Muscle of arm (tissue), 12 donors: ENCODE measurements around the gene STX18. TPM values are rescaled to one million over a fixed set of nuclear protein-coding genes. Genes with fewer than 3 reads are reported as not detected.

ENCODE experiments used
- DNase-seq: peaks from one replicate; pipeline ENCODE4 v3.0.0-alpha.2; 2013
- polyA plus RNA-seq, 12 donors: library from polyadenylated mRNA; unstranded; fragments of 120-200 nt; gene quantifications; one replicate each; pipeline ENCODE4 v1.2.1, GENCODE V29; 2013; ENCODE audit not compliant: insufficient read length in 12 of 12

STX18 gene
- polyA plus RNA-seq, 12 donors = 25.3 to 54.9 (median 32.5) TPM; not detected in 1

DNA sequence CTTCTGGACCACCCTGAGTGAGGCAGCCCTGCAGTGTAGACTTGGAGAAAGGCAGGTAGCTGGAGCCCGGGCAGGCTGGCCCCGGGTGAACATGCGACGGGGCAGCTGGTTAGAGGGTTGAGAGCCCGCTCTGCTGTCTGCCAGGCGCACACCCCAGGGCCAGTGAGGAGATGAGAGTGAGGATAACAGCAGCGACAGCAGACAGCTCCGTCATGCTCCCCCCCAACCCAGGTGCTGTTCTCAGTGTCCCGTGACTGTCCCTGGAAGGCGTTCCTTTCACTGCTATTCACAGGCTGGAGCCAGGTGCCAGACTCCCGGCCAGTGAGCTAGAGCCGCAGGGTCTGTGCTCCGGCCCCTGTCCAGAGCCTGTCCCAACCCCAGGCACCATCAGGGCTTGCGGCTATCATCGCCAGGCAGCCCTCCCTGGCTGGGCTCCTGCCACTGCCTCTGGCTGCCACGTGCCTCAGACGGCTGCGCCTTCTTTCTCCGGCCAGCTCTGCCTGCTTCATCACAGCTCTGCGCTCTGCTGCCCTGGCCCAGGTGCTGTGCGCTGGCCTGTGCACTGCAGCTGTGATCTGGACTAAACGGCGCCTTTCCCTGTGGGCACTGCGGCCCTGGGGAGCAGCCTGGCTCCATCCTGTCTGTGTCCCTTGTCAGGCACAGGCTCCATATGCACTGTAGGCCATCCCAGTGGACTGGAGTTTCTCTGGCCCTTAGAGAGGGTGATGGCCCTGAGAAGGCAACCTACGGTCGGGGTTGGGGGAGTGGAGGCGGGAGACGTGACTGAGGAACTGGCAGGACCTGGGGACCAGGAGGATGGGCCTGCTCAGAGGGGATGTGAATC is 135.2 kb downstream of the STX18 start:
- no peak for DNase-seq

DNA sequence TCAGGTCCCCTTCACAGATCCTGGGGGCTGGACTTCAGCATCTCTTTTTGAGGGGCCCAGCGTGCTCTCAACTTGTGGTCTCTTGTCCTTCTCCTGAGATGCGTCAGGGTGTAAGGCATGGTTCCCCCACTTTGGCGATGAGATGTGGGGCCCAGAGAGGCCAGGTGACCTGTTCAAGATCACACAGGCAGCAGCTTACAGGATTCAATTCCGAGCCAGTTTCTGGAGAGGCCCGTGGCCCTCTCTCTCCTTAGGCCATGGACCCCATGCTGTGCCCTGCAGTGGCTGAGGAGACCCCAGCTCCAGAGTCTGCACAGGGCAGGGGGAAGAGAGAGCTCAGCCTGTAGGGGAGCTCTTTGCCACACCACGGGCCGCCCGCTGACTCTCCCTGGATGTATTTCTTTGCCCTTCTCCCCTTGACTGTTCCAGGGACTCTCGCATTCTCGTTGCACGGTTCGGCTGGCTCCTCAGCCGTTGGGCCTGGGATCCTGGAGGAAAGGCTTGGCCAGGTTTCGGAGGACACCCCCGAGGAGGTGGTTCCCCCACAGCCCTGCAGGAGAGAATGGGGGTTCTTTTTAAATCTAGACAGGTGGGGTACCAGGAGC is 136.4 kb downstream of the STX18 start:
- no peak for DNase-seq

DNA sequence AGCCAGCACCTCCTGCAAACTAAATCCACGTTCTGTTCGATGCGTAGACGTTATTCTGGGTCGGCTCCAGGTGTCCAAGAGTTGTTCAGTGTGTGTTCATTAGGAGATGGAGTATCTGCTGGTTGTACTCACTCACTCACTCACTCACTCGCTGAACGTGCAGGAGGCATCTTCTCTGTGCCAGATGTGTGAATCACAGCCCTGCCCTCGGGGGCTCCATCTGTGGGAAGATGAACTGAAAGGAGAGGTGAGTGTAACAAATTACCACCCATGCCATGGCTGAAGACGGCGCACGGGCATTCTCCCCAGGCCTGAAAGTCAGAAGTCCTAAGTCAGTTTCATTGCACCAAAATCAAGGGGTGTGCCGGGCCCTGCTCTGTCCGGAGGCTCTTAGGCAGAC is 138.9 kb downstream of the STX18 start:
- DNase-seq = no peak

DNA sequence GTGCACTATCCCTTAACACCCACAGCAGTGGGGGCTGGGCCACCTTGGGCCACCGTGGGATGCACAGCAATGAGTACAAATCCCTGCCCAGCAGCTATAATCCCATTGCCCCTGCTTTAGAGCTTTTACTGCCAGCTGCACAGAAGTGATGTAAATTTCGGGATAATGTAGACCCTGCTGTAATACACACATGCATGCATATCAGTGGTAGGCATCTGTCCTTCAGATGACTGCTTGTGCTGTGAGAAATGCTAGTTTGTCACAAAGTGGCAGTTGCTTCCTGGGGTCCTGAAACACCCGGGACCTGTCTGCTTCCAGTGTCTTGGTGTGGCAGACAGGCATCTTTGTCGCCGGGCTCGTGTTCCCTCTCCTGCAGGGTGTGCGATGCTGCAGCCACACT is 140.8 kb downstream of the STX18 start:
- no peak for DNase-seq

DNA sequence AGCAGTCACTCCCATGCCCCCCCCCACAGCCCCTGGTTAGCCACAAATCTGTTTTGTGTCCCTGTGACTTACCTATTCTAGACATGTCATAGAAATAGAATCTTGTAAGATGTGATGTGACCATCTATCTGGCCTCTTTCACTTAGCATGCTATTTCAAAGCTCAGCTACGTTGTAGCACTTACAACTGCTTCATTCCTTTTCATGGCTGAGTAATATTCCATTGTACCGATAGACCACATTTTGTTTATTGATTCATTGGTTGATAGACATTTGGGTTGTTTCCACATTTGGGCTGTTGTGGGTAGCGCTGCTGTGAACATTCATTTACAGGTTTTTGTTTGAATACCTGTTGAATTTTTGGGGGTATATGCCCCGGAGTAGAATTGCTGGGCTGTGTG is 143.4 kb downstream of the STX18 start:
- DNase-seq = no peak

DNA sequence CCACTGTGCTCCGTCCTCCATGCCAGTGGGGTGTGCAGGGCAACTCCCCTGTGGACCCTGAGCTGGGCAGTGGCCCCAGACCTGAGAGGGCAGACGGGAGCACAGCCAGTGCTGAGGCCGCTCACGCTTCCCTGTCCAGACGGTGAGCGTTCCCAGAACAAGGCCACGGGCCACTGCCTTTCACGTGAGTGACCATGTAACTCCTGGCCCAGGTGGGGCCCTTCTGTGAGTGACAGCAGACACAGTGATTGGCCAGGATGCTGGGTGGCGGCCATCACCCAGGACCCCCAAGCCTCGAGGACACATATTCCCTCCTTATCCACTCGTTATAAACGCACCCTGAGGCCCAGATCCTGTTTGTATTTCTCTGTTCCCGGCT is 144.4 kb downstream of the STX18 start:
- no peak for DNase-seq

DNA sequence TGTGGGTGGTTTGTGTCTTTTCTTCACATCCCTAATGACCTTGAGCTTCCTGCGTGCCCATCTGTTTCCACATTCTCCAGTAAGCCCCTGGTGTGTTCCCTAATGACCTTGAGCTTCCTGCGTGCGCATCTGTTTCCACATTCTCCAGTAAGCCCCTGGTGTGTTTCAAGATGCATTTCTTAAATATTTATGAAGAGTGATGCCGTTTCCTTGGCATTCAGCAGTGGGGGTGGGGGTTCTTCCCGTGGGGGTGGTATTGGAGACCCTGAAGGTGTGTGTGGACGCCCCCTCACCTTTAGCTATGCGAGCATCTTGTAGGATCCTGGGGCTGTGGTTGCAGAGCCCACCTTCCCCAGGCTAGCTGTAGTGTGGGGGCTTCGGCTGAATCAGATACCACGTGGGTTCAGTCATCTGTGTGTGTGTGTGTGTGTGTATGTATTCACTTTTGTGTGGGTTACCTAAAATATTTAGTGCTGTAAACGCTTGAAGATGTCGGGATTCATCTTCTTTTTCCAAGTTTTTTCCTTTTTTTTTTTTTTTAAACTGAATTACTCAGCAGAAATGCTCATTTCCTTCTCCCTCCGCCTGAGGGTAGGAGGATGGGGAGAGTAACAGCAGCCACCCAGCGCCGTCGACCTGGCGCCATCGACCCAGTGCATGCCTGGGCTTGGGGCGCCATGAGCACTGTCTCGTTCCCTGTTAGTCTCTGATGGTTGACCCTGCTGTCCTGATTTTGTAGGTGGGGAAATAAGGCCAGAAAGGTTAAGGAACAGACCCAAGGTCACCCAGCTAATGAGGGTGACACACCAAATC is 145.0 kb downstream of the STX18 start:
- no peak for DNase-seq

DNA sequence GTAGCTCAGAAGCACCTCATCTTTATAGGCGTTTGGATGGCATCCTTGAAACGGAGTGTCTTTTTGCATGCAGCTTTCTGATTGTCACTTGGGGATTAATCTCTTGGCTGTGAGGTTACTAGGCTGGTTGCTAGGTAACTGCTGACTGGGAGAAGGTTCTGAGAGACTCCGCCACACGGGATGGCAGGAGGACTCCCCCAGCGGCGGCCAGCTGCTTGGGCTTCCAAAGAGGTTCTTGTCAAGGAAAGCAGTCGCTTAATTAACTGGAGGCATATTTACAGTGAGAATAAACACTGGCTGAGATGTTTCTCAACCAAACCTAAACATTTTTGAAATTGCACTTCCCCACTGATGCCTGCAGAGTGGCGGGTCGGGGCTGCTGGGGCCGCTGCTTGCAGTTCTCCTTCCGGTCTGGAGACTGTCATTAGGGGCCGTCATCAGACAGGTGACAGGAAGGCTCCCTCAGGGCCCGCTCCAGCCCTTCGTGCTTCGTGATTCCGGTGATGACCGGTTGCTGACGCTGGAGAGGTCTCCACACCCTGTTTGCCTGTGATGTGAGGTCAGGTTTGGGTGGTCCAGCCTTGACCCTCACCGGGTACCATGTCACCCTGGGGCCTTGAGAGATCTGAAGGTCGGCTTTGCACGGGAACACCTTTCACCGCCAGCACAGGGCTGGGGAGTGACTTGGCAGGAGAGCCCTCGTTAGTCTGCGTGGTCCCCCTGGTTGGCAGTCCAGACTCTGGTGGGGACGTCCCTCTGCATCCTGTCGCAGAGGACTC is 145.8 kb downstream of the STX18 start:
- DNase-seq = no peak

DNA sequence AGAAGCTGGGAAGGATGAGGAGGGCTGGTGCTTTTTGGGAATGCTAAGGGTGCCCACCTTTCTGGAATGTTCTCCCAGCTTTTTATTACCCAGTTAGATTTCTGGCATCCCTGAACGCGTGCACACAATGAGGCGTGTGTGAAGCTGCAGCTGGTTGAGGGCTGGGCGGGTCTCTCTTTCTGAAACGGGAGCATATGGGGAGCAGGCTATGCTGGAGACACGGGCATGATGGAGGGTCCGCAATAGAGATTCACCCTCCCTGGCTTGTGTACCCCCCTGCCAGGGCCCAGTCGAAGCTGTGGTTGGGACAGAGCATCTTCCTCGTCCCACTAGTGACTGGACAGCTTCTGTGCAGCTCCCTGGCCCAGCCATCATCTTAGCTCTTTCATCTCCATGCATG is 146.5 kb downstream of the STX18 start:
- DNase-seq = no peak

DNA sequence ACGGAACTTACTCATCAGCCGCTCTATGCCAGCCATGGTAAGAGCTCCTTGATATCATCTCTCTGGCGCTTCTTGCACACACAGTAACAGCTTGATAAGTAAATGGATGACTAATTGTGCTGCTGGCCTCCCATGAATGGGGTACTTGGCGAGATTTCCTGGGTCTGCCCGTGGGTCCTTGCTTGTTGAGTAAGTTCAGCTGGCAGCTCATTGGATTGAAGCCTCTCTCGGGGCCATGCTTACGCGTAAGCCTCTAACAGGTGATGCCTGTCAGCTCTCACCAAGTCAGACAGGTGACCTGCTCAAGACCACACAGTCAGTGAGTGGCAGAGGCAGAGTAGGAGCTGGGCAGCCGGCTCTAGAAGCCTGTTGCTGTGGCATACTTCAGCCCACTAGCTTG is 147.2 kb downstream of the STX18 start:
- DNase-seq = no peak

DNA sequence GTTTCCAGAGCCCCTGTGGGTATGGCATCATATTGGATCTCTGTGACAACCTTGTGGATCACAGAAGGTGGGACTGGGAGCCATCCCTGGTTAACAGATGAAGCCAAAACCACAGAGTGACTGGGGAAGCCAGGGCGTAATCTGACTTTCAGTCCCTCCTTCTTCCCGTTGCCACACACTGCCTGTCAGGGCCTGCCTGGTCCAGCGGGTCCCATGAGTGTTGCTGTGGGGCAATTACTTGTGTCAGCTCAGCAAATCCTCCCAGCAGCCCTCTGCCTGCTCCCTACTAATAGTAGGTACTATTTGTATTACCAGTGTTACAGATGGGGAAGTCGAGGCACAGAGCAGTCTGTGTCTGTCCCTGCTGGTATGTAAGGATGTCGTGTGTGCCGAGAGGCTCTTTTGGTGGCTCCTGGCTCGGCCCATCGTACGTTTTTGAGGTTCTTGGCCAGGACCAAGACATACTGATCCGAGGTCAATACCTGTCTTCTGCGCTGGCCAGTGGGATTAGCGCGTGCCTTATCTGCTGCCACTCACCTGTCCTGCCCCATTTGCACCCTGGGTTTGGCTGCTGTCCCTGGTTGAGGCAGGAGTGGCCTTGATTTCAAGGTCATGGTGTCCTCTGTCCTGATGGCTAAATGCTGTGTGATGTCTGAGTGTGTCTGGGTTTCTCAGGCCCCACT is 149.2 kb downstream of the STX18 start:
- no peak for DNase-seq

DNA sequence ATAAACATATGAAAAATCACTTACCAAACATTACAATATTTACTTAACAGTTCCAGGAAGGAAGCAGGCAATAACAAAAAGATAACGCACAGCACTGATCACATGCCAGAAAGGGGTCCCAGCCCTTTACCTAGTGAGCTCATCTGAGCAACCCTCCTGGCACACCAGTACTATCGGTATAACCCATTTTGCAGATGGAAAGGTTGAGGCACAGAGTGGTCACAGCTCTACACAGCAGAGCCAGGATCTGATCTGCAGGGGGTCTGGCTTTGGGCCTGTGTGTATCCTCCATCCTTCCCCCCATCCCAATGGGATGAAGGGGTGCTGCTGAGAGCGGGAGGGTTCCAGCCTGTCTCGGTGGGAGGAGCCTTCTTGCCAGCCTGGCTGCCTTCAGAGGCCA is 150.0 kb downstream of the STX18 start:
- no peak for DNase-seq

DNA sequence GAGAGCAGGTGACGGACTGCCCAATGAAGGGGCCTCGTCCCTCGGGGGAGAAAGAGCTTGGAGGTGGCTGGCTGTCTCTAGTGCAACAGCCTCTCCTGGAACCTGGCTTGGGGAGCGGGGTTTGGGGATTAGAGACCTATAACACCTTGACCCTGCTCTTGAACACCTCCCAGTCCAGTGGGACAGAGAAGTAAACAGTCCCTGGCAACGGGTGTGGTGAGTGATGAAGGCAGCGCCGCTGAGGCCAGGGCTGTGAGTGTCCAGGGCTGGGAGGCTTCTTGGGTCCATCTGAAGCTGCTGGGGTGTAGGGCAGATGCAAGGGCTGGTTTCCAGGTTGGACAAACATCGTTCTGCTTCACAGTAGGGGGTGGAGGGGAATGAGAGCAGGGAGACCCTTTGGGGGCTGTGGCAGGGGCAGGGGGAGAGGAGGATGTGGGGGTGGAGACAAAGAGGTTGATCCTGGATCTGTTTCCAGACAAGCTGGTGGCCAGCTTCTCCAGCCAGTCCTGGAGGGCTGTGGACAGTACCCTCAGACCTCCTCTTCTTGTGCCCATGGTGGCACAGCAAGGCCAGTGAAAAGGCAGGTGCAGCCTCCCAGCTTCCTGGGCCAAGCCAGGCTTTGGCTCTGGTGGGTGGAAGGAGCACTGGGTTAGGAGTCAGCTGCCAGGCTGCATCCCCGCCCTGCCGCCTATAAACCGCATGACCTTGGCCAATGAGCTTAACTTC is 151.2 kb downstream of the STX18 start:
- DNase-seq = no peak

DNA sequence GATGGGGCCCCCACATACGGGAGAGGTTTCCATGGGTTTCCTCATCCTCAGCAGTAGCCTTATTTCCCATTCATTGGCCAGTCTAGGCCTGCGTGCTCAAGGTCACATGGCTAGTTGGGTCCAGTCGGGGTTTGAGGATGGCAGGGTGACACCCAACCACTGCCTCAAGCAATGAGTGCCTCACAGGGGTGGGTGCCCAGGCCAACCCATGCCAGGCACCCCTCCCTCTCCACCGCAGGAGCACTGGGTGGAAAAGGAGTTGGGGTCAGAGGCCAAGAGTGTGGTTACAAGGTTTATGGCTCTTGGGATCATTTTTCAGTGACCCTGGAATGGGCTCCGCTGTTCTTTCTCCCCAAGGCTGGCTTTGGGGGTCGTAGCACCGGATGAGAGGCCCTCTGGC is 151.8 kb downstream of the STX18 start:
- no peak for DNase-seq

DNA sequence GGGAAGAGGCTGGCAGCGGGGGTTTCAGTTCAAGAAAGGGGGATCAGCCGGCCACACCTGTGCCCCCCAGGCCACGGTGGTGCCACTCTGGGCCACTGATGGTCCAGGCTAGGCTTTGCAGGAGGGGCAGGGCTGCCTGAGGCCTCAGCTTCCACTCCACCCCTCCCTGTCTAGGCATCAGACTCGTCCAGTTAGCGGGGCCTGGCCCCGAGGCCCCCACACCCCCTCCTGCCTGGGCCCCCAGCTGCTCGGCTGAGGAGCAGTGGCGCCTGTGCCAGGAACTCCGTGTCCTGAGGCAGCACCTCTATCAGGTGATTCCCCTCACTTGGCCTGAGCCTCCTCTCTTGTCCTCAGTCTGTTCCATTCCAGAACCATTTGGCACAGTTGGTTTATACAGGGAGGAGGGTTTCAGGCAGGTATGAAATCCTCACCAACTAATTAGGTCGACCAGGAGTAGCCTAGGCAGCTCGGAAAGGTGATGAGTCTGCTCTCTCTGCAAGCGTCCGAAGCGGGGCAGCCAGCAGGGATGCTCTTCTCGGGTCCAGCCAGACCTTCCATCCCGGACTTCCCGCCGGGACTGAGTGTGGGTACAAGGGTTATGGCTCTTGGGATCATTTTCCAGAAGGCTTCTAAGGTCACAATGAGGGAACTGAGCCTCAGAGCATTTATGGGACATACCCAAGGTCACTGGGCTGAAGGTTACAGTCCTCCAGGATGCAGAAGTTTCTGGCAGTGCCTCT is 152.8 kb downstream of the STX18 start:
- DNase-seq = no peak

DNA sequence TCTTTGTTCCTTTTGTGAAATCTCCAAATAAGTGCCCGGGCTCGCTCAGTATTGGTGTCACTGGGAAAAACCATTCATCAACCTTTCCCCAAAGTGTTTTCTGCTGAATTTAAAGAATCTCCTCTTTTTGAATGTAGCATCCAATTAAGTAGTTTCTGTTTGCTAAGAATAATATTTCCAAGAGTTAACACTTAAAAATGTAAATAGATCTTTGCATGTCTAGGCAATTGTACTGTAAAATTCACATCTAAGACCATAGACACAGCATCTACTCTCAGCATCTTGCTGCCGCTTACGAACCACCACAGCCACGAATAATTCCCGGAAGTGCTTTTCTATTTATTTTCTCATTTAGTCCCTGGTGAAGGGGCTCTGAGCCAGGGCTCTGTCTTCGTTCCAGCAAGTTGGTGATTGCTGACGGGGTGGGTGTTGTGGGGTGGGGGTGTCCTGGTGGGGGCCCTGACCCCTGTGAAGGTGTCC is 153.5 kb downstream of the STX18 start:
- DNase-seq = no peak

DNA sequence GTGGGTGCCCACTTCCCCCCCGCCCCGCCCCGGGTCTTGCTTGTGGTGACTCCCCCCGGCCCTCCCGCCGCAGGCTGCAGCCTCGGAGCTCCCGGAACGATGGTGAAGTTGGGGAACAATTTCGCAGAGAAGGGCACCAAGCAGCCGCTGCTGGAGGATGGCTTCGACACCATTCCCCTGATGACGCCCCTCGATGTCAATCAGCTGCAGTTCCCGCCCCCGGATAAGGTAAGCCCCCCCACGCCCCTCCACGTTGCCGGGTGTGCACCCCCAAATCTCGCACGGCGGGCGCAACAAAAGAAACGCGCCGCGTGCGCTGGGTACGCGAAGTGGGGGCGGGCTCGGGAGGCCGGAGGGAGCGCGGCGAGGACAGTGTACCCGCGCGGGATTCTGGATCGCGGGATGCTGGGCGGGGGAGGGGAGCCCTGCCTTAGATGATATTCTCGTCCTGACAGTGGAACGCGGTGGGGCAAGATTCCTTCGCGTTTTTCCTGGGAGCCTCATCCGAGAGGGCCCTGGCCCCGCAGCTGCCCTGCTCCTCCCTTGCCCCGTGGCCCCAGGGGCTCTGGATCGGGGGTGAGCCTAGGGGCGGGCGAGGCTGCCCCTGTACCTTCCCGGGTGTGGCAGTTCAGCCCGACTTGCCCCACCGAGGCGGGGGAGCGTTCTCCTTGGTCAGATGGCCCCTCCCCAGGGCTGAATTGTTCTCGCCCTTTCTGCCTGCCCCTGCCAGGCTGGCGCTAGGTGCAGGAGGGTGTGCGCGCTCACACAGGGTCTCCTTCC is 154.1 kb downstream of the STX18 start:
- no peak for DNase-seq

DNA sequence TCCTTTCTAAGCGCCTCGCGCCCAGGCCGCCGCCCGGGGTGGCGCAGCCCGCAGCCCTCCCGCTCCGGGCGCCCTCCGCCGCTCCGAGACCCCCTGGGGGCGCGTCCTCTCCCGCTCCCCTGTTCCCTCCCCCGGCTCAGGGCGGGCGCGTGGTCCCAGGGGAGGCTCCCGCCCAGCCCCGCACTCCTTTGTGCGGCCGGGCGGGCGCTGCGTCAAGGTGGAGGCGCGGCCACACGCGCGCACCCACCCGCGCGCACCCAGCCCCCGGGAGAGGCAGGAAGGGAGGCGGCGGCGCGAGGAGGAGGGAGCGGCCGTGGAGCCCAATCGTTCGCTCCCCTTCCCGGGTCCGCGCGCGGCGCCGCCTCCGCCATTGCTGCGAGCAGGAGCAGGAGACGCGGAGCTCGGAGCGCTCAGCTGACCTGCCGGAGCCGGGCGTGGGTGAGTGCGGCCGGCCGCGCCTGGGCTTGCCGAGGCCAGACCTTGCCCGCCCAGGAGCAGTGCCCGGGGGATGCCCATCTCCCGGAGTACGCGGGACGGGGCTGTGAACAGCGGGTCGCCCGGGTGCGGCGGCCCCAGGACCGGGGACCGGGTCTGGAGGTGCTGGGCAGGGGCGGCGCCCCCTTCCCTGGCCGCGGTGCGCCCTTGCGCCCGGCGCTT is 155.0 kb downstream of the STX18 start, which contains the start of gene NSG1:
TSS of gene NSG1 (plus strand) at position 367 of the 657 bp plus-strand sequence. CDS start 528 bp downstream, outside the sequence.
- DNase-seq = no peak
